Glutamatergic neuron (in vitro differentiated cells): ENCODE results near the gene SEBOX. TPM values are rescaled to one million over a fixed set of nuclear protein-coding genes. Genes with fewer than 3 reads are reported as not detected.

Experiments
- DNase-seq: peaks from one replicate; pipeline ENCODE4 v3.0.0; 2022
- H3K27ac Mint-ChIP-seq: one replicate; pipeline ENCODE4 v1.8.0; 2020; ENCODE audit warnings: mild to moderate bottlenecking, mixed read lengths, inconsistent platforms; ENCODE audit not compliant: unreplicated experiment
- H3K27me3 Mint-ChIP-seq: one replicate; pipeline ENCODE4 v1.8.0; 2020; ENCODE audit warnings: mild to moderate bottlenecking, moderate library complexity, mixed read lengths, inconsistent platforms; ENCODE audit not compliant: unreplicated experiment
- H3K36me3 Mint-ChIP-seq: one replicate; pipeline ENCODE4 v1.8.0; 2020; ENCODE audit warnings: mild to moderate bottlenecking, mixed read lengths, inconsistent platforms; ENCODE audit not compliant: unreplicated experiment
- H3K4me1 Mint-ChIP-seq: one replicate; pipeline ENCODE4 v1.8.0; 2020; ENCODE audit warnings: mild to moderate bottlenecking, low read depth, mixed read lengths, inconsistent platforms; ENCODE audit not compliant: unreplicated experiment
- H3K4me3 Mint-ChIP-seq: one replicate; pipeline ENCODE4 v1.8.0; 2020; ENCODE audit warnings: mild to moderate bottlenecking, mixed read lengths, inconsistent platforms; ENCODE audit not compliant: unreplicated experiment
- H3K9me3 Mint-ChIP-seq: one replicate; pipeline ENCODE4 v1.8.0; 2020; ENCODE audit warnings: mild to moderate bottlenecking, moderate library complexity, mixed read lengths, inconsistent platforms; ENCODE audit not compliant: unreplicated experiment
- CTCF ChIP-seq: fragments of 200-600 bp; sonication (generic); IDR thresholded peaks from one replicate; pipeline ENCODE4 v1.5.0; 2021; ENCODE audit not compliant: partially characterized antibody, unreplicated experiment
- total RNA-seq: library from RNA; stranded (reverse); fragmentation: NEBNext Ultra II Directional; extraction: Animal tissue kit (Norgen Biotek cat#: 25700); gene quantifications from one replicate; pipeline ENCODE4 v1.2.1, GENCODE V29; 2021; ENCODE audit not compliant: unreplicated experiment

SEBOX gene
- total RNA-seq, 1 donor from 2014 or later = not detected

DNA sequence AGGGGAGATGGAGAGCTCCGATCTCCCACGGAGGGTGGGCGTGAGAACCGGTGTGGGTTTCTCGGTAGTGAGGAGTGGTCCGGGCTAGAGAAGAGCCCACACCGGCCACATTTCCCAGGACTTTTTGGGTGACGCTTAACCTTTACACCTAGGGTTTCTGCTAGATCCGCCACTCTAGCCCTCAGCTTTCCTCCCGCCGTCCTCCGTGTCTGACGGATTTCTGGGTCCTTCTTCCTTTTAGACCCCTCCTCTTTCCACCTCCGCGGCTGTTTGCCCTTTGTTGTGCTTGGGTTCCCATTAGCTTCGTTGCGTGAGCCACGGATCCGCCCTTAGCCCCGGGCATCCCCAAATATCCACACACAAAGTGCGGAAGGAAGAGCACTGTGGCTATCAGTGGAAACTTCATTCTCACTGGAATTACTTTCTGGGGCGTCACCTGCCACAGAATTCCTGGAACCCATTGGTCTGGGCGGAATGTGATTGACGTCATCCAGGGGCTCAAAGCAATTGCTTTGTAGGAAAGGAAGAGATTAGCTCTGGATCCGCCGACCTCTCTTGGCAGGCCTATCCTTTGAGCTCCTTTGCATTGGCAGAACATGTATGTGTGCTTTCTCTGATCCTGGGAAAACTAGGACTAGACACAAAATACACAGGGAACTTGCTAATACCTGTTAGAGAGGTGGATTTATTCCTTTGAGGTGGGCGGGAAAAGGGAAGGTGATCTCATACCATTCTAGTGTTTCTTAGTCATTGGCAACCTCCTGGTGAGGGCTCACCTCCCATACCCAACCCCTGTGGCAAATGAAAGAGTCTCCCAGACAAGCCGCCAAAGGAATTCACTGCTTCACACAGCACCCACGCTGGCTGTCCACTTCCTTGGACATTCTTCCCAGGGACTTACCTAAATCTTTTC is 28.8 kb downstream of the SEBOX start:
- peak; percentile 56 for DNase-seq
- TF ChIP-seq CTCF = no peak
- Mint-ChIP-seq H3K27me3 (peaks cover 12% of the 10 kb centered on the region), H3K27ac (peak overlapping the region; percentile 99), H3K9me3 (peaks cover 20% of the 10 kb centered on the region), H3K4me3 (peak overlapping the region; percentile 99), H3K36me3 (no peaks in the 10 kb centered on the region), H3K4me1 (peaks cover 14% of the 10 kb centered on the region)

DNA sequence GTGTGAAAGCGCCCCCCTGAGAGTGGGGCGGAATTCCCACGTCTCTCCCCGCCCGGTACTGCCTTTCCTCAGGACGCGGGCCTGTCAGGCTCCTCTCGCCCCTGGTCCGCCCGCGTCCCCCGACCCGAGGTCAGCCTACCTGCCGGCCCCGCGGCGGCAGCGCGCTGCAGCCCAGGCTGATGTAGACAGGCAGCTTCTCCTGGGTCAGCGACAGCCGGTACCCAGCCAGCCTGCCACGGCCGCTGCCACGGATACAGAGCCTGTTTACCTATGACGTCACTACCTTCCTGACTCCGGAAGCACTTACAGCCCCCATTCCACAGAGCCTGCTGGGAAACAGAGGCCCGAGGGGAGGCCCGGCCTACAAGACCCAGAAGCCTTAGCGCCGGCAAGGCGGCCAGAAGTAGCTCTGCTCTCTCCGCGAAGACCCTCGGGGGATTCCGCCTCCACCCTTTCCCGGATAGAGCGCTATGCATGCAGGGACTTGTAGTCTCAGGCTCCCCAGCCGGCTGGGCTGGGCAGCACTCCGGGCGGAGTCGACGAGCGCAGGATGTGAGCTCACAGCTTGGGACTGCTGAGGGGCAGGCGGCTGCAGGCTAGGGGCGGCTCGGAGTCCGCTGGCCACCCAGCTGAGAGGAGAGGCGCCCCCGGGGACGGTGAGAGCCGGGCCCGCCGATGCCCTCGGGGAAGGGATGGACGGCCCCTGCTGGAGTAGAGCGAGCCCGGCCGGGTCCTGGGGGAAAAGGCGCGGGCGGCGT is 29.6 kb downstream of the SEBOX start, which contains the start of the genes IFT20 and TNFAIP1:
TSS of gene IFT20 (minus strand) at position 272 of the 758 bp plus-strand sequence. CDS start 3,487 bp downstream, outside the sequence.
TSS of gene TNFAIP1 (plus strand) at position 561 of the 758 bp plus-strand sequence. CDS start 3,761 bp downstream, outside the sequence.
- peak within 1 kb of the TSS; percentile 99 for H3K27ac Mint-ChIP-seq
- peak; percentile 99 for DNase-seq
- peak within 1 kb of the TSS; percentile 99 for H3K4me3 Mint-ChIP-seq

DNA sequence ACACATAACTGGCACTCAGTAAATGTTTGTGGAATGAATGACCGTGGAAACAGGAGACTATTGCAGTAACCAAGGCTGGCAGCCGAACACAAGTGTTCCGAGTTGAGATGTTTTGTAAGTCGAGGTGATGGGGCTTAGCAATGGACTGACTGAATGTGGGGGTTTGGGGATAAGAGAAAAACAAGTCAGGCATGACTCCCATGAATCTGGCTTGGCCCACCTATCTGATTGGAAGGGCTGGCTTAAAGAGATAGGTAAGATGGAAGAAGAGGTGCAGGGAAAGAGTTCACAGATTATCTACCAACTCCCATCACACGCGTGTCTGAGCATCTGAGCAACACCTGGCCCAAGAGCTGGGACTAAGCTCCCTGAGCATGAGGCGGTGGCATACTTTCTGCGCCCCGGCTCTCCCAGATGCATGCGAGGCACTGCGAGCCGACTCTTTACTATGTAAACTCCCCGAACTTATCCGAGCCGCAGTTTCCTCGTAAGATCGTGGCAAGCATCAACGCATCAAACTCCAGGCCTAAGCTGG is 30.3 kb downstream of the SEBOX start:
- H3K9me3 Mint-ChIP-seq = peaks cover 20% of the 10 kb centered on the region
- no peak for DNase-seq
- H3K4me3 Mint-ChIP-seq = peak overlapping the region; percentile 99

More for the DNA sequence above, 29.6 kb downstream of the SEBOX start, which contains the start of the genes IFT20 and TNFAIP1:
- H3K9me3 Mint-ChIP-seq = peaks cover 20% of the 10 kb centered on the region
- no peak for TF ChIP-seq CTCF
- H3K36me3 Mint-ChIP-seq = no peaks in the 10 kb centered on the region
- H3K4me1 Mint-ChIP-seq = peaks cover 14% of the 10 kb centered on the region
- H3K27me3 Mint-ChIP-seq = peaks cover 12% of the 10 kb centered on the region

GRCh38 chr17:28334171-28334570 is 30.8 kb downstream of the SEBOX start:
- no peak for TF ChIP-seq CTCF
- DNase-seq = no peak
- Mint-ChIP-seq H3K27me3 (peaks cover 12% of the 10 kb centered on the region), H3K4me3 (peak overlapping the region; percentile 99), H3K36me3 (no peaks in the 10 kb centered on the region), H3K9me3 (peaks cover 20% of the 10 kb centered on the region), H3K4me1 (peaks cover 14% of the 10 kb centered on the region), H3K27ac (peak overlapping the region; percentile 99)

More for the DNA sequence above, 30.3 kb downstream of the SEBOX start:
- H3K27me3 Mint-ChIP-seq = peaks cover 12% of the 10 kb centered on the region
- H3K4me1 Mint-ChIP-seq = peaks cover 14% of the 10 kb centered on the region
- H3K27ac Mint-ChIP-seq = peak overlapping the region; percentile 99
- TF ChIP-seq CTCF = no peak
- H3K36me3 Mint-ChIP-seq = no peaks in the 10 kb centered on the region
